H1 (cell line): Measurements from ENCODE around the gene DRD2. TPM values are rescaled to one million over a fixed set of nuclear protein-coding genes. Genes with fewer than 3 reads are reported as not detected.

ENCODE experiments used
- CTCF ChIA-PET: fragments of 300-600 bp; sonication (Branson Sonifier 250); formaldehyde crosslinking; loops from one replicate; lab custom pipeline; 2021; ENCODE audit not compliant: partially characterized antibody; lab: Charles Lee
- POLR2A ChIA-PET: fragments of 300-600 bp; sonication (Branson Sonifier 250); formaldehyde crosslinking; loops from one replicate; lab custom pipeline; 2021; ENCODE audit warnings: inconsistent platforms; ENCODE audit not compliant: partially characterized antibody; lab: Charles Lee
- DNase-seq, 2 experiments: peaks; one replicate each; pipeline versions ENCODE4 v3.0.0 to v3.0.0-alpha.2; 2010 to 2022; ENCODE audit warnings: low spot score in 2 of 2, low read depth in 1 of 2, mixed read lengths in 1 of 2
- FAIRE-seq: peaks from 2 replicates; lab custom pipeline; 2011; peaks lifted over from hg19 to GRCh38; lab: Jason Lieb, UNC
- H2AFZ ChIP-seq: 2 replicates; pipeline ENCODE4 v1.8.1; 2012; ENCODE audit warnings: low read length, inconsistent platforms
- H2AK5ac ChIP-seq: 2 replicates; pipeline ENCODE4 v1.6.1; 2013; ENCODE audit warnings: low read depth, low read length
- H2BK120ac ChIP-seq: replicated peaks from 2 replicates; pipeline ENCODE3; 2013; ENCODE audit warnings: low read depth, low read length, inconsistent platforms
- H2BK12ac ChIP-seq: 2 replicates; pipeline ENCODE4 v1.6.1; 2013; ENCODE audit warnings: low read depth, low read length
- H2BK15ac ChIP-seq: 2 replicates; pipeline ENCODE4 v1.6.1; 2013; ENCODE audit warnings: low read length
- H2BK20ac ChIP-seq: 2 replicates; pipeline ENCODE4 v1.6.1; 2013; ENCODE audit warnings: low read length
- H2BK5ac ChIP-seq: 2 replicates; pipeline ENCODE4 v1.6.1; 2013; ENCODE audit warnings: low read depth, low read length
- H3K14ac ChIP-seq: 2 replicates; pipeline ENCODE4 v1.6.1; 2013; ENCODE audit warnings: inconsistent platforms; ENCODE audit not compliant: insufficient read length
- H3K18ac ChIP-seq: 2 replicates; pipeline ENCODE4 v1.6.1; 2013; ENCODE audit warnings: low read length; ENCODE audit errors: extremely low read depth
- H3K23ac ChIP-seq: 2 replicates; pipeline ENCODE4 v1.6.1; 2013; ENCODE audit warnings: inconsistent platforms; ENCODE audit not compliant: insufficient read length
- H3K23me2 ChIP-seq: 2 replicates; pipeline ENCODE4 v1.6.1; 2013; ENCODE audit warnings: low read depth, low read length
- H3K27ac ChIP-seq: 2 replicates; pipeline ENCODE4 v1.6.1; 2011; ENCODE audit warnings: low read depth, low read length, inconsistent platforms
- H3K27me3 ChIP-seq, 4 experiments: replicated peaks in 1 of 4; 1 replicate in 1 of 4; 2 replicates in 3 of 4; pipeline versions ENCODE4 v1.6.1 to v1.8.1; 2011 to 2013; ENCODE audit warnings: low read length in 3 of 4, mild to moderate bottlenecking in 3 of 4, inconsistent platforms in 2 of 4, mixed read lengths in 2 of 4, moderate library complexity in 1 of 4; ENCODE audit not compliant: control insufficient read depth in 3 of 4, insufficient read depth in 3 of 4; ENCODE audit errors: extremely low read depth in 1 of 4
- H3K36me3 ChIP-seq, 4 experiments: 2 replicates each; pipeline versions ENCODE4 v1.6.1 to v1.8.1; 2011 to 2013; ENCODE audit warnings: mild to moderate bottlenecking in 4 of 4, low read length in 3 of 4, moderate library complexity in 2 of 4, control low read depth in 1 of 4, inconsistent platforms in 1 of 4; ENCODE audit not compliant: insufficient read depth in 4 of 4, control insufficient read depth in 2 of 4
- H3K4ac ChIP-seq: replicated peaks from 2 replicates; pipeline ENCODE3; 2013; ENCODE audit warnings: low read length, low read depth, mixed read lengths, inconsistent platforms; ENCODE audit not compliant: insufficient read length
- H3K4me1 ChIP-seq, 4 experiments: replicated peaks in 1 of 4; 1 replicate in 1 of 4; 2 replicates in 3 of 4; pipeline versions ENCODE4 v1.6.1 to v1.8.1; 2011 to 2013; ENCODE audit warnings: low read length in 3 of 4, inconsistent platforms in 2 of 4, mixed read lengths in 1 of 4; ENCODE audit not compliant: insufficient read depth in 4 of 4, control insufficient read depth in 3 of 4
- H3K4me2 ChIP-seq, 2 experiments: 2 replicates each; pipeline versions ENCODE4 v1.6.1 to v1.8.1; 2011 to 2013; ENCODE audit warnings: low read depth in 2 of 2, low read length in 2 of 2, control low read depth in 1 of 2, inconsistent platforms in 1 of 2, mild to moderate bottlenecking in 1 of 2; ENCODE audit not compliant: insufficient read depth in 1 of 2
- H3K4me3 ChIP-seq, 4 experiments: fragments of 200-600, 300-600 bp in 1 of 4; sonication (generic), shearing (Covaris generic), sonication (Bioruptor Twin) in 1 of 4; 2 replicates each; pipeline versions ENCODE4 v1.5.1 to v1.8.1; 2011 to 2016; ENCODE audit warnings: low read length in 4 of 4, low read depth in 3 of 4, control low read depth in 2 of 4, inconsistent platforms in 2 of 4, mild to moderate bottlenecking in 2 of 4, mixed read lengths in 1 of 4, moderate library complexity in 1 of 4; ENCODE audit not compliant: insufficient read depth in 2 of 4; ENCODE audit errors: extremely low read depth in 1 of 4
- H3K56ac ChIP-seq: replicated peaks from 2 replicates; pipeline ENCODE3; 2013; ENCODE audit warnings: low read depth, mild to moderate bottlenecking, mixed read lengths, low read length, inconsistent platforms; ENCODE audit not compliant: insufficient read length
- H3K79me1 ChIP-seq: 2 replicates; pipeline ENCODE4 v1.6.1; 2013; ENCODE audit warnings: low read depth, low read length, control low read depth
- H3K79me2 ChIP-seq, 2 experiments: 2 replicates each; pipeline versions ENCODE4 v1.6.1 to v1.8.1; 2012 to 2013; ENCODE audit warnings: low read length in 2 of 2, mild to moderate bottlenecking in 2 of 2, inconsistent platforms in 1 of 2; ENCODE audit not compliant: insufficient read depth in 2 of 2, control insufficient read depth in 1 of 2
- H3K9ac ChIP-seq, 4 experiments: replicated peaks in 1 of 4; 1 replicate in 1 of 4; 2 replicates in 3 of 4; pipeline versions ENCODE4 v1.6.1 to v1.8.1; 2011 to 2013; ENCODE audit warnings: low read depth in 3 of 4, low read length in 3 of 4, control low read depth in 2 of 4, mild to moderate bottlenecking in 2 of 4, moderate library complexity in 2 of 4, inconsistent platforms in 1 of 4; ENCODE audit errors: extremely low read depth in 1 of 4
- H3K9me3 ChIP-seq, 2 experiments: 2 replicates each; pipeline versions ENCODE4 v1.6.1 to v1.8.1; 2012 to 2013; ENCODE audit warnings: mild to moderate bottlenecking in 2 of 2, moderate library complexity in 2 of 2, control low read depth in 1 of 2, inconsistent platforms in 1 of 2, low read depth in 1 of 2, low read length in 1 of 2, mixed read lengths in 1 of 2; ENCODE audit not compliant: insufficient read depth in 2 of 2
- H4K20me1 ChIP-seq, 2 experiments: replicated peaks in 1 of 2; 2 replicates each; pipeline versions ENCODE3 to v1.8.1; 2011 to 2013; ENCODE audit warnings: inconsistent platforms in 2 of 2, low read length in 2 of 2, mild to moderate bottlenecking in 1 of 2; ENCODE audit not compliant: insufficient read depth in 2 of 2, control insufficient read depth in 1 of 2
- H4K5ac ChIP-seq: 2 replicates; pipeline ENCODE4 v1.6.1; 2013; ENCODE audit warnings: low read length, low read depth, mixed read lengths, inconsistent platforms; ENCODE audit not compliant: insufficient read length
- H4K8ac ChIP-seq: 2 replicates; pipeline ENCODE4 v1.8.0; 2013; ENCODE audit warnings: mild to moderate bottlenecking, moderate library complexity, low read length, inconsistent platforms; ENCODE audit not compliant: insufficient read depth; ENCODE audit errors: extremely low read depth
- H4K91ac ChIP-seq: replicated peaks from 2 replicates; pipeline ENCODE3; 2013; ENCODE audit warnings: low read length, mixed read lengths, inconsistent platforms; ENCODE audit not compliant: insufficient read length
- ATF3 ChIP-seq: IDR thresholded peaks from 2 replicates; pipeline ENCODE4 v1.6.1; 2011; ENCODE audit warnings: low read depth, mild to moderate bottlenecking, low read length; ENCODE audit not compliant: insufficient read depth
- BCL11A ChIP-seq, 2 experiments: IDR thresholded peaks; one replicate each; pipeline ENCODE4 v1.6.1; 2011; ENCODE audit warnings: low read depth in 2 of 2, low read length in 2 of 2, mild to moderate bottlenecking in 2 of 2
- CHD1 ChIP-seq: IDR thresholded peaks from 2 replicates; pipeline ENCODE4 v1.6.1; 2012; ENCODE audit warnings: low read depth, low read length, improper control_type of control experiment
- FOSL1 ChIP-seq: IDR thresholded peaks from 2 replicates; pipeline ENCODE4 v1.6.1; 2011; ENCODE audit warnings: mild to moderate bottlenecking, low read depth, low read length, moderate library complexity; ENCODE audit not compliant: insufficient read depth
- GABPA ChIP-seq: IDR thresholded peaks from 2 replicates; pipeline ENCODE4 v1.6.1; 2011; ENCODE audit warnings: mild to moderate bottlenecking, low read length, moderate library complexity, borderline replicate concordance; ENCODE audit not compliant: insufficient read depth
- GTF2F1 ChIP-seq: IDR thresholded peaks from 2 replicates; pipeline ENCODE4 v1.6.1; 2012; ENCODE audit warnings: low read depth, low read length, improper control_type of control experiment, borderline replicate concordance
- JUN ChIP-seq: IDR thresholded peaks from 2 replicates; pipeline ENCODE4 v1.6.1; 2011; ENCODE audit warnings: low read depth, mild to moderate bottlenecking, improper control_type of control experiment, low read length
- JUND ChIP-seq: IDR thresholded peaks from 2 replicates; pipeline ENCODE4 v1.6.1; 2011; ENCODE audit warnings: mild to moderate bottlenecking, improper control_type of control experiment, low read length
- MAFK ChIP-seq: IDR thresholded peaks from 2 replicates; pipeline ENCODE4 v1.6.1; 2012; ENCODE audit warnings: low read depth, mild to moderate bottlenecking, improper control_type of control experiment, low read length
- RAD21 ChIP-seq, 2 experiments: IDR thresholded peaks in 1 of 2; conservative IDR thresholded peaks in 1 of 2; 2 replicates each; pipeline ENCODE4 v1.6.1; 2011; ENCODE audit warnings: low read depth in 2 of 2, low read length in 2 of 2, improper control_type of control experiment in 1 of 2, inconsistent platforms in 1 of 2, mild to moderate bottlenecking in 1 of 2, moderate library complexity in 1 of 2
- TBP ChIP-seq: IDR thresholded peaks from 2 replicates; pipeline ENCODE4 v1.6.1; 2011; ENCODE audit warnings: low read depth, low read length, improper control_type of control experiment
- YY1 ChIP-seq: IDR thresholded peaks from 2 replicates; pipeline ENCODE4 v1.6.1; 2011; ENCODE audit warnings: low read depth, mild to moderate bottlenecking, low read length
- WGBS, 2 experiments: shearing (Covaris generic) in 1 of 2; methylation state at CpG; one replicate each; pipeline versions ENCODE4 v1.1.6 to v1.1.7; 2013 to 2015; ENCODE audit warnings: low lambda C conversion rate in 2 of 2, mixed read lengths in 2 of 2, inconsistent platforms in 1 of 2, low coverage in 1 of 2, missing lambda C conversion rate in 1 of 2; ENCODE audit not compliant: insufficient replicate concordance in 2 of 2, insufficient coverage in 1 of 2, insufficient read length in 1 of 2; ENCODE audit errors: extremely low coverage in 1 of 2, missing lambda C conversion rate in 1 of 2; 5-methylcytosine and 5-hydroxymethylcytosine counted together
- polyA plus RNA-seq, 7 experiments: library from polyadenylated mRNA; depleted of rRNA in 3 of 7; stranded (reverse) in 5 of 7; unstranded in 2 of 7; fragments of >200 nt in 5 of 7; fragments of 200-250 nt in 2 of 7; gene quantifications; 1 replicate in 5 of 7; 2 replicates in 1 of 7; 4 replicates in 1 of 7; pipeline versions ENCODE4 v1.2.1 to v1.2.3, GENCODE V29; 2011 to 2013; ENCODE audit warnings: missing spikeins in 2 of 7, mixed read lengths in 2 of 7
- total RNA-seq: library from RNA; stranded (reverse); fragmentation: NEBNext Ultra II Directional; extraction: Animal tissue kit (Norgen Biotek cat#: 25700); gene quantifications from 2 replicates; pipeline ENCODE4 v1.2.1, GENCODE V29; 2021

Gene DRD2
- total and polyA plus RNA-seq, 2 of the 8 experiments (the other 6 are each of a cell fraction or from before 2014, with no cell fraction given): 0.26 to 0.41 TPM

GRCh38 chr11:113405724-113406478 lies 69.3 kb downstream of the DRD2 start:
- FAIRE-seq: no peak
- TF ChIP-seq ATF3: no peak
- TF ChIP-seq JUND: no peak
- TF ChIP-seq CHD1: no peak
- no peak for TF ChIP-seq RAD21 (IDR thresholded peaks at IDR 0.05 in 1 of 2, conservative IDR thresholded peaks at IDR 0.05 in 1 of 2; ENCODE audit: low read depth in 2 of 2, low read length in 2 of 2)
- no peak for TF ChIP-seq BCL11A (IDR thresholded peaks at IDR 0.05; ENCODE audit: low read depth in 2 of 2, low read length in 2 of 2)
- no peak for TF ChIP-seq GABPA
- no peak for TF ChIP-seq FOSL1
- TF ChIP-seq YY1: no peak
- TF ChIP-seq TBP: no peak
- no peak for TF ChIP-seq JUN
- no peak for TF ChIP-seq MAFK
- TF ChIP-seq GTF2F1: no peak

More at GRCh38 chr11:113405724-113406478, 69.3 kb downstream of the DRD2 start:
- Histone ChIP-seq H3K18ac (no peak overlapping the region), H3K79me1 (no peaks in the 10 kb centered on the region), H3K9me3 (no peaks in the 10 kb centered on the region), H4K8ac (no peak overlapping the region), H3K9ac (no peak overlapping the region), H2BK120ac (no peak overlapping the region), H2BK12ac (no peak overlapping the region), H2BK5ac (no peak overlapping the region), H3K23me2 (no peaks in the 10 kb centered on the region), H3K14ac (no peak overlapping the region), H4K91ac (no peak overlapping the region), H3K79me2 (no peaks in the 10 kb centered on the region), H3K4ac (no peak overlapping the region), H4K5ac (no peak overlapping the region), H3K36me3 (no peaks in the 10 kb centered on the region), H3K4me1 (no peaks in the 10 kb centered on the region), H2AK5ac (no peak overlapping the region), H2BK20ac (no peak overlapping the region), H2AFZ (no peak overlapping the region), H3K4me3 (no peak overlapping the region), H2BK15ac (no peak overlapping the region), H3K4me2 (no peak overlapping the region), H3K23ac (no peak overlapping the region), H3K56ac (no peak overlapping the region), H3K27ac (no peak overlapping the region), H4K20me1 (no peaks in the 10 kb centered on the region), H3K27me3 (no peaks in the 10 kb centered on the region)
- no peak for DNase-seq
- 90% methylated on average over 7 of the region's 7 CpGs; no CpG with 5 or more reads in 1 of the 2 experiments for WGBS, 2 experiments
- CTCF ChIA-PET: interaction anchor here (0.6 to 2.1 kb wide), 10 partner anchors 12 to 571 kb away, joined by 3 to 6 read pairs (median 4); partner anchors contain the start of gene ANKK1
- POLR2A ChIA-PET: no interaction called here
